WTC11 (cell line): Measurements from ENCODE around the gene DNAJC16.

Source experiments
- ELF4 ChIP-seq: sonication (generic); formaldehyde crosslinking; IDR thresholded peaks from 2 replicates; pipeline ENCODE4 v1.8.1; 2022; ENCODE audit warnings: low read depth, mild to moderate bottlenecking, moderate library complexity, missing genetic modification reagents
- KAT7 ChIP-seq: sonication (generic); formaldehyde crosslinking; IDR thresholded peaks from 2 replicates; pipeline ENCODE4 v1.8.1; 2023; ENCODE audit warnings: missing genetic modification reagents, mild to moderate bottlenecking, borderline replicate concordance
- TF ChIP-seq, protein P1 (sequence below): fragments of 200-600 bp; IDR thresholded peaks from 2 replicates; pipeline ENCODE4 v1.8.0; 2022; ENCODE audit warnings: antibody characterized with exemption

DNA sequence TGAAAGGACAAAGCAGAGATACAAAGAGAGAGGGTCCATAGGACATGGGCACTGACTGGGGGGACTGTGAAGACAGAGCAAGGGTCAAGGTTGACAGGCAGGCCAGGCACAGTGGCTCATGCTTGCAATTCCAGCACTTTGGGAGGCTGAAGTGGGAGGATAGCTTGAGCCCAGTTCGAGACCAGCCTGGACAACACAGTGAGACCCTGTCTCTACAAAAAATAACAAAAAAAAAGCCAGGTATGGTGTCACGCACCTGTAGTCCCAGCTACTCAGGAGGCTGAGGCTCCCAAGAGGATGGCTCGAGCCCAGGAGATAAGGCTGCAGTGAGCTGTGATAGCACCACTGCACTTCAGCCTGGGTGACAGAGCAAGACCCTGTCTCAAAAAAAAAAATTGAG, 7.0 kb upstream of the DNAJC16 start:
- TF ChIP-seq, protein P1, sequence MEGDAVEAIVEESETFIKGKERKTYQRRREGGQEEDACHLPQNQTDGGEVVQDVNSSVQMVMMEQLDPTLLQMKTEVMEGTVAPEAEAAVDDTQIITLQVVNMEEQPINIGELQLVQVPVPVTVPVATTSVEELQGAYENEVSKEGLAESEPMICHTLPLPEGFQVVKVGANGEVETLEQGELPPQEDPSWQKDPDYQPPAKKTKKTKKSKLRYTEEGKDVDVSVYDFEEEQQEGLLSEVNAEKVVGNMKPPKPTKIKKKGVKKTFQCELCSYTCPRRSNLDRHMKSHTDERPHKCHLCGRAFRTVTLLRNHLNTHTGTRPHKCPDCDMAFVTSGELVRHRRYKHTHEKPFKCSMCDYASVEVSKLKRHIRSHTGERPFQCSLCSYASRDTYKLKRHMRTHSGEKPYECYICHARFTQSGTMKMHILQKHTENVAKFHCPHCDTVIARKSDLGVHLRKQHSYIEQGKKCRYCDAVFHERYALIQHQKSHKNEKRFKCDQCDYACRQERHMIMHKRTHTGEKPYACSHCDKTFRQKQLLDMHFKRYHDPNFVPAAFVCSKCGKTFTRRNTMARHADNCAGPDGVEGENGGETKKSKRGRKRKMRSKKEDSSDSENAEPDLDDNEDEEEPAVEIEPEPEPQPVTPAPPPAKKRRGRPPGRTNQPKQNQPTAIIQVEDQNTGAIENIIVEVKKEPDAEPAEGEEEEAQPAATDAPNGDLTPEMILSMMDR = no peak
- TF ChIP-seq KAT7 (CRISPR knock-in tag) = no peak
- no peak for TF ChIP-seq ELF4 (CRISPR knock-in tag)
